ENCODE data around the gene CEP63.
A peak's percentile ranks its signal among the peaks of the same experiment; 100 is the strongest.

CEP63 gene

DNA sequence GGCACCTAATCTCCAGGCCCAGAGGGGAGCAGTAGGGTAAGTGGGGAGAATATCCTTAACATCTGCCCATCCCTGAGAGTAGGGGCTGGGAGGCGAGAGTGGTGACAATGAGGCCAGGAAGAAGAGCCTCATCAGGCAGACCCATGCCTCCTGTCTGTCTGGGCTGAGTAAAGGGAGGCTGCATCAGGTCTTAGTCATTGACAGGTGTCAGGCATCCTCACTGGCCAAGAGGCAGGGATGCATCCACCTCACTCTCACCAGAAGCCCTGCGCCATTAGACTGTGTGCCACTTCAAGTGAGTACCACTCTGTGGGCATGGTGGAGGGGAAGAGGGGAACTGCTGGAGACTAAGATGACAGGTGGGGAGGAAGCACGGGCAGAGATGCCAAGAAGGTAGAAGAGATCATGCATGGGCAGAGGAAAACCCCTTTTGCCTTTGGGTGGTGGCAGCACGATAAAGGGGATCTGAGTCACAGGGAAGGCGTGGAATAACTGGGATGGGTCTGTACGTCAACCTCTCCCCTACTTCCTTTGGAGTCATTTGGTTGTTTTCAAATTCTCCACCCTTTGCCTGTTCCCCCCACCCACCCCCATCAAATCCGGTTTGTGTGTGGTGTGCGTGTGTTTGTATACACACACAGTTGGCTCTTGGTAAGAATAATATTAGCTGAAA lies 14.2 kb upstream of the CEP63 start:
- DNase-seq = no peak

DNA sequence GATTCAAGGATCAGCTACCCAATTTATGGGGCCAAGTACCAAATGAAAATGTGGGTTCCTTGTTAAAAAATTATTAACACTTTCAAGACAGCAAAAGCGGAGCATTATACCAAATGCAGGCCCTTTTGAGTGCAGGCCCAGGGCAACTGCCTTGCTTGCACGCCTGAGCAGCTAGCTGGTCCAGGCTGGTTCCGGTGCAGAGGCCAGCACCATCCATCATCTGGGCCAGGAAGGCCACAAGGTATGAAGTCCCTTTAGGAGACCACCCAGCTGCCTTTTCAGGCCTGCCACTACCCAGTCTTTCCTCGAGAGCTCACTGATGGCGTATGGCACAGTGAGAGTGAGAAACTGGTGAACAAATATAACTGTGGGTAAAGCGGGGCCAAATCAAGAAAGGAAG lies 13.0 kb upstream of the CEP63 start:
- DNase-seq = no peak

DNA sequence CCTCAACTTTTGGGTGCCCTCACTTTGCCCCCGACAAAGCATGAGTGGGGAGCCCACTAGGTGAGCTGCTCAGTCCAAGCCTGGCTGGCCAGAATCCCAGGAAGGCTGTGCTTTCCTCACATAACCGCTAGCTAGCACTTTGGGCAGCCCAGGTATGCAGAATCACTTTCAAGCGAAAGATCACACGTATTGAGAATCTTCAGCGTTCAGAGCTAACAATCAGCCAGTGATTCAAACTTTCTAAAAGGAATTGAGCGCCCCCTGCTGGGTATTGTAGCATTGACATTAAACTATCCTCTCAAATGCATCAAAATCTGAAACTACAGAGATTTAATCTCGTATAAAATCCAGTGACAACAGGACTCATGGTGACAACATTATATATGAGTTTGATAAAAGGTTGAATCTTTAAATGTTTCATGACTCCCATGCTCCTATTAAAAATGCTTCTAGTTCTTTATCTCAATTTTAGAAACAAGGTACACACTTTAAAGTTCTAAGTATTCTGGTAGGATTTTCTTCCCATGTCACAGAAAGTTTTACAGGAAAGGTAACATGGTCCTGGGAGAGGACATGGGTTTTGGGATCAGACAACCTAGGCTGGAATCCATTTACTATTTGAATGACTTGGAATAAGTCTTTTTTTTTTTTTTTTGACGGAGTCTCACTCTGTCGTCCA lies 11.8 kb upstream of the CEP63 start:
- DNase-seq = peak; percentile 86

GRCh38 chr3:134474956-134475355 lies 10.9 kb upstream of the CEP63 start:
- DNase-seq = no peak

- DNase-seq = no peak
Observed at GRCh38 chr3:134476306-134476705, 9.6 kb upstream of the CEP63 start.

- DNase-seq = no peak
Observed at GRCh38 chr3:134477002-134477401, 8.9 kb upstream of the CEP63 start.

DNA sequence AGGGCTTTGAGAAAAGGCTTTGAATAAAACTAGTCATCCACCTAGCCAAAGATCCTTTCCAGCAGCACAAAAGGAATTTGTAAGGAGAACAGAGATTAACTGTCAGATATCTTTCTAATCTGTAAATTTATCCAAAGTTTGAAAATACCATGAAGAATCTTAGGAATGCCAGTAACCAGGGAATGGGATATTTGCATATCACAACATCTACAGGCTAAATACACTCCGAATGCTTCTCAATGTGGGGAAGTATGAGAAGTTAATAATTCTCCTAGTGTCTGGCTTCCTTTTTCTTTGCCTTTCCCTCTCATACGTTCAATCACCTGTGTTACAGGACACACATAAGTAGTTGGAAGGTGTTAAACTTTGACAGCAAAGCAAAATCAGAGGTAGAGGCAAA lies 7.9 kb upstream of the CEP63 start:
- no peak for DNase-seq

DNA sequence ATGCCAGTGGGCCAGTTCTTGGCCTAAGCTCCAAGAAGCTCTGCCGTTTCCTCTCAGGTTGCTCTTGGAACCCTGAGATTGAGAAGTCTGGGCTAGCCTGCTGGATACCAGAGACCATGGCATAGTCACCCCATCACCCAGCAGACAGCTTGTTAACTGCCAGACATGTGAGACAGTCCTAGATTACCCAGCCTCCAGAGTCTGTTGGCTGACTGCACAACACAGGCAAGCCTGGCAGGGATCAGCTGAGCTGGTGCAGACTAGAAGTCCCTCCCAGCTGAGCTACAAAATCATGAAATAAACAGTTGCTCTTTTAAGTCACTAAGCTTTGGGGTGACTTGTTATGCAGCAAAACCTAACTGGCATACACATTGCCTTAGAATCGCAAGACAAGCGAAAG lies 5.3 kb upstream of the CEP63 start:
- DNase-seq = no peak

DNA sequence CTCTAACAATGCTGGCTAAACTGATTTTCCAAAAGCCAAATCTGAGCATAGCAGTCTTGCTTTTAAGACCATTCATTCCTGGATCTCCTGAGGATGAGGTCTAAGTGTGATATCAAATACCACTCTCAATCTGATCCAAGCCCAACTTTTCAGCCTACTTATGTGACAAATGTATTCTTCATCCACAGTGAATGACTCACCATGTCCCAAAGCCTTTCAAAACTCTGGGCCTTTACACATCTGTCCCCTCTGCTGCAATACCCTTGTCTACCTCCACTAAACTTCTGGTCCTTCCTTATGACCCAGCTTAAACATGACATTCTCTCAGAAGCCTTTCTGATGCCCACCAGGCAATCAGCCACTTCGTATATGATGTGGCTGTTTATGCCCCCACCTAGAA lies 4.7 kb upstream of the CEP63 start:
- DNase-seq = no peak

- DNase-seq = no peak
Observed at GRCh38 chr3:134482622-134483021, 3.2 kb upstream of the CEP63 start.

GRCh38 chr3:134483195-134483900 lies 2.5 kb upstream of the CEP63 start:
- DNase-seq = peak; percentile 59

- DNase-seq = no peak
Observed at GRCh38 chr3:134485075-134485717, 661 bp upstream of the CEP63 start.

DNA sequence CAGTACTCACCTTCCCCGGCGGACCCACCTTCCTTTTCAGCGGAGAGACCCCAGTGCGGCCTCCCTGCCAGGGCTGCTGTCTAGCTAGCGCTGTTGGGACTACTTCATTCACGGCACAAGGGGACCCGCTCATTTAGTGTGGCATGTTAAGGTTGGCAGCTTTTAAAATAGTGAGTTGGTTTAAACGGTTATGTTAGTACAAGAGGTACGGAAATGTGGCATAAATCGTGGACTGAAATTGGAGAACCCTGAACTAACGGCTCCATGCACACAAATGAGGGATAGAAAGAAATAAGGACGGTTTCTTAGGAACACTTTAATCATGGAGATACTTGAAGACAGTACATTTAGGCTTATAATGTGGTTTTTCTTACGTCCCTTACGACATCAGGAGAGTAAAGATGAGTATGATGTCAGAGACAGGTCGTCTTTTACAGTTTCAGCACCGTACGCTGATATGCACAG lies 752 bp downstream of the CEP63 start:
- DNase-seq = no peak

- DNase-seq = no peak
Observed at GRCh38 chr3:134487406-134487805, 1.5 kb downstream of the CEP63 start.

DNA sequence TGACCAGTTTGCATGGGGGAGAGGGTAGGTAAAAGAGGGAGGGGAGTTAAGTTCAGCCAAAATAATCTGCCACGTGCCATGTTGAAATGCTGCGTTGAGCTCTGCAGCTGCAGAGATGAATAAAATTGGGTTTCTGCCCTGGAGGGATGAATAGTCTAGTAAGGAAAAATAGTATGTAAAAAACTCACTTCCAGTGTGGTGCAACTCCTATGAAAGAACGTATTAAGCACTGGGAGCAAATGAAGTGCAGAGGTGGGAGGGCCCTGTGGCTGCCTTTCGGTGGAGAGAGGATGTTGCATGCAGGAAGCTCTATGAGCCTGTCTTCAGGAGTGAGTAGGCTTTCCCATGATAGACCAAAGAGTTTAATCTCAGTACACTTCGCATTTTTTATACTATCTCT lies 8.6 kb downstream of the CEP63 start:
- DNase-seq = no peak

DNA sequence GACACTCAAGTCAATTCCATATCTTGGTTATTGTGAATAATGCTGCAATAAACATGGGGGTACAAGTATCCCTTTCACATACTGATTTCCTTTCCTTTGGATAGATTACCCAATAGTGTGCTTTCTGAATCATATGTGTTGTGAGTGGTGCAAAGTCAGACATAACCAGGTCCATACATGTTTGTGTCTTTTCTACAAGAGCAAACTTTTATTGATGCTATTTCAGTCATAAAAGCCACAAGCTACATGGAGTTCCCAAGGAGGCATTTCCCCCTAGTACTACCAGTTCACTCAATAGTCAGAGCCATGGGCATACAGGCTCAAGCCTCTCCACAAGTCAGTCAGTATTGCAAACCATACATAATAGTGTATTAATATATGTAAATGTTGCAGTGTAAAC lies 10.1 kb downstream of the CEP63 start:
- DNase-seq = no peak

DNA sequence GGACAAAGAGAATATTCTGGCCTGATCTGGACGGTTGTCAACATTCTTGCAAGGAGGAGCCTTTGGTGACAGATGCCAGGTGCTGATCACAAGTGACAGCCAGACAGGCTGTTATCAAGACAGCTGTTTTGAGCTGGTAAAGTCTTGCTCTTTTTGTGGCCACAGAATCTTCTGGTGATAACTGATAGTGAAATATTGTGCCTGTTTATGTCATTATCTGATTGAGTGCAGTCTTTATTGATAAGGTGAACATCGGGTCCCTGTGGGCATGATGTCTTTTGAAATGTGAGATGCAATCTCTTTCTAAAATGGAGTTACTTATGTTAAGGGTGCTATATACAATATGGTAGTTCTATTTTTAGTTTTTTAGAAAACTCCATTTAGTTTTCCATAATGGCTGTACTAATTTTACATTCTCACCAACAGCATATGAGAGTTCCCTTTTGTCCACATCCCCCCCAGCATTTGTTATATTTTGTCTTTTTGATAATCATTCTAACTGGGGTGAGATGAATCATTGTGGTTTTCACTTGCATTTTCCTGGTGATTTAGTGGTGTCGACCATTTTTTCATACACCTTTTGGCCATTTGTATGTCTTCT lies 10.7 kb downstream of the CEP63 start:
- DNase-seq = no peak

- DNase-seq = no peak
Observed at GRCh38 chr3:134503266-134503665, 17.4 kb downstream of the CEP63 start.

DNA sequence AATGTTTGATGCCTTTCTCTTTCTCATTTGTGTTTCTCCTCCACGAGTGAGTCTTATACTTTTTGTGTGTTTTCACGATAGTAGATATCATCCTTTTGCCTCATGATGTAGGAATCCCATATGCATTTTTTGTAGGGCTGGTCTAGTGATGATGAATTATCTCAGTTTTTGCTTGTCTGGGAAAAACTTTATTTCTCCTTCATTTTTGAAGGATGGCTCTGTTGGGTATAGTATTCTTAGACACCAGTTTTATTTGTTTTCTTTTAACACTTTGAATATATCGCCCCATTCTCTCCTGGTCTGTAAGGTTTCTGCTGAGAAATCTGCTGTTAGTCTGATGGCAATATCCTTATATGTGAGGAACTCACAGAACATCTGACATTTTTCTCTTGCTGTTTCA lies 18.3 kb downstream of the CEP63 start:
- no peak for DNase-seq

- no peak for DNase-seq
Observed at GRCh38 chr3:134505485-134505884, 19.6 kb downstream of the CEP63 start.

GRCh38 chr3:134511500-134511899 lies 25.6 kb downstream of the CEP63 start:
- no peak for DNase-seq

- no peak for DNase-seq
Observed at GRCh38 chr3:134516905-134517304, 31.0 kb downstream of the CEP63 start.

GRCh38 chr3:134517791-134518190 lies 31.9 kb downstream of the CEP63 start:
- DNase-seq = peak; percentile 3
